T-cell (primary cell): ENCODE measurements around the gene ADAMTS17. TPM values are rescaled to one million over a fixed set of nuclear protein-coding genes. Genes with fewer than 3 reads are reported as not detected.

Experiments used
- ATAC-seq, 4 experiments: fragments of 200-7000 bp in 3 of 4; fragments of 150-1000 bp in 1 of 4; cut with Tn5 transposase; replicated peaks in 1 of 4; 1 replicate in 3 of 4; 2 replicates in 1 of 4; pipeline ENCODE4 v1.10.0; 2021; ENCODE audit warnings: moderate library complexity in 3 of 4, mild to moderate bottlenecking in 2 of 4, moderate number of reproducible peaks in 1 of 4
- CTCF ChIA-PET, 2 donors: fragments of 300-600 bp; sonication (Branson Sonifier 250); formaldehyde crosslinking; loops; one replicate each; lab custom pipeline; 2022; ENCODE audit warnings: antibody characterized with exemption in 2 of 2; lab: Charles Lee
- POLR2A ChIA-PET, 2 donors: fragments of 300-600 bp; sonication (Branson Sonifier 250); formaldehyde crosslinking; loops; one replicate each; lab custom pipeline; 2022; ENCODE audit warnings: antibody characterized with exemption in 2 of 2; lab: Charles Lee
- DNase-seq, 35 experiments: peaks; one replicate each; pipeline versions ENCODE4 v3.0.0 to v3.0.0-alpha.2; 2013 to 2023
- H3K27ac ChIP-seq: one replicate; pipeline ENCODE4 v1.5.1; 2013; ENCODE audit warnings: low read length
- H3K27me3 ChIP-seq, 2 experiments: replicated peaks in 1 of 2; 1 replicate in 1 of 2; 2 replicates in 1 of 2; pipeline versions ENCODE4 v1.6.1 to v1.7.0; 2013; ENCODE audit warnings: low read length in 1 of 2, mixed read lengths in 1 of 2; ENCODE audit not compliant: control insufficient read depth in 2 of 2, insufficient read depth in 2 of 2; ENCODE audit errors: extremely low read depth in 1 of 2
- H3K36me3 ChIP-seq, 2 donors: 1 replicate in 1 of 2; 2 replicates in 1 of 2; pipeline versions ENCODE4 v1.6.1 to v1.7.0; 2013; ENCODE audit warnings: low read length in 1 of 2; ENCODE audit not compliant: control insufficient read depth in 2 of 2, insufficient read depth in 1 of 2; ENCODE audit errors: extremely low read depth in 1 of 2
- H3K4me1 ChIP-seq, 2 experiments: 1 replicate in 1 of 2; 2 replicates in 1 of 2; pipeline versions ENCODE4 v1.6.1 to v1.7.0; 2013; ENCODE audit warnings: low read length in 2 of 2, mixed read lengths in 1 of 2; ENCODE audit not compliant: insufficient read depth in 2 of 2, control insufficient read depth in 1 of 2; ENCODE audit errors: extremely low read depth in 1 of 2
- H3K4me3 ChIP-seq, 2 donors: 1 replicate in 1 of 2; 2 replicates in 1 of 2; pipeline versions ENCODE4 v1.5.1 to v1.7.0; 2013; ENCODE audit warnings: mild to moderate bottlenecking in 2 of 2, low read length in 1 of 2, moderate library complexity in 1 of 2; ENCODE audit not compliant: control insufficient read depth in 1 of 2; ENCODE audit errors: extremely low read depth in 1 of 2
- H3K9me3 ChIP-seq: 2 replicates; pipeline ENCODE4 v1.7.0; 2013
- H3K27ac Mint-ChIP-seq, 2 donors: one replicate each; pipeline ENCODE4 v1.8.0; 2020 to 2021; ENCODE audit warnings: mild to moderate bottlenecking in 2 of 2, mixed read lengths in 2 of 2
- H3K27me3 Mint-ChIP-seq, 2 donors: one replicate each; pipeline ENCODE4 v1.8.0; 2021 to 2022; ENCODE audit warnings: mixed read lengths in 2 of 2
- H3K36me3 Mint-ChIP-seq: one replicate; pipeline ENCODE4 v1.8.0; 2021; ENCODE audit warnings: mixed read lengths
- H3K4me1 Mint-ChIP-seq, 3 donors: one replicate each; pipeline ENCODE4 v1.8.0; 2020 to 2022; ENCODE audit warnings: mixed read lengths in 3 of 3, mild to moderate bottlenecking in 1 of 3
- H3K4me3 Mint-ChIP-seq, 3 donors: one replicate each; pipeline ENCODE4 v1.8.0; 2020 to 2022; ENCODE audit warnings: mild to moderate bottlenecking in 3 of 3, mixed read lengths in 3 of 3, moderate library complexity in 3 of 3
- H3K9me3 Mint-ChIP-seq, 3 donors: one replicate each; pipeline ENCODE4 v1.8.0; 2020 to 2022; ENCODE audit warnings: mixed read lengths in 3 of 3
- WGBS: methylation state at CpG from one replicate; pipeline ENCODE4 v1.1.5; 2013; ENCODE audit warnings: missing lambda C conversion rate; ENCODE audit not compliant: insufficient coverage; 5-methylcytosine and 5-hydroxymethylcytosine counted together
- total RNA-seq, 35 experiments: library from RNA in 6 of 35; stranded (reverse) in 6 of 35; fragments of 120-200 nt in 1 of 35; gene quantifications; one replicate each; pipeline versions ENCODE4 v1.2.1 to v1.2.4 and lab custom pipeline; 2013 to 2026

The ADAMTS17 gene
- total RNA-seq, 5 donors from 2014 or later (not counting 1 experiment from before 2014, with no cell fraction given): 8.9 to 17.8 (median 11.6) TPM

DNA sequence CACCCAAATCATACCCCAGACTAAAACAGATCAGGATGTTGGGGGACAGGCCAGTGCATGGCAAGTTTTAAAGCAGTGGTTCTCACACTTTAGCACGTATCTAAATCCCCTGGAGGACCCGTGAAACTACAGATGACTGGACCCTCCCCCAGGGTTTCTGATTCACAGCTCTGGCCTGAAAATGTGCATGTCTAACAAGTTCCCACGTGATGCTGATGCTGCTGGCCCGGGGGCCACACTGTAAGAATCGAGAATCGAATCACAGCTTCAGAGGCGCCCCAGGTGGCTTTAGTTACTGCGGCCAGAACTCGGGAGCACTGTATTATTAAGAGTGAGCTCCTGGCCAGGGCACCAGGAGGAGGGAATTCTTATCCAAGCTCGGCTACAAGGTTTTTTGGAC lies 11.6 kb downstream of the ADAMTS17 start:
- Mint-ChIP-seq H3K4me3 (peak overlapping the region; percentile 59 to 80 (median 66)), H3K27me3 (peaks cover 0 to 3% of the 10 kb centered on the region in 2 donors), H3K27ac (peak overlapping the region; percentile 76 to 85), H3K9me3 (no peaks in the 10 kb centered on the region), H3K4me1 (peaks cover 76 to 80% (median 79%) of the 10 kb centered on the region in 3 donors), H3K36me3 (peaks cover 8% of the 10 kb centered on the region)
- Histone ChIP-seq H3K4me3 (peak overlapping the region; percentile 38 to 64), H3K9me3 (no peaks in the 10 kb centered on the region), H3K27ac (peak overlapping the region; percentile 58), H3K4me1 (peaks cover 30 to 66% of the 10 kb centered on the region in 2 experiments), H3K36me3 (no peaks in the 10 kb centered on the region), H3K27me3 (no peaks in the 10 kb centered on the region)
- POLR2A ChIA-PET: interaction anchor here (0.6 to 1.0 kb wide), 2 partner anchors 9 to 72 kb away, joined by 3 to 5 read pairs; no protein-coding TSS in a partner anchor
- peak in 2 of 35 experiments; percentile 24 to 34 for DNase-seq
- CTCF ChIA-PET: interaction anchor here in 1 of 2 donors (0.7 to 1.7 kb wide), 6 partner anchors 9 to 20 kb away, joined by 3 to 16 read pairs (median 6); partner anchors contain the start of gene ADAMTS17
- 4% methylated on average over 9 of the region's 10 CpGs for WGBS
- ATAC-seq: peak; percentile 25 to 49 (median 26)

DNA sequence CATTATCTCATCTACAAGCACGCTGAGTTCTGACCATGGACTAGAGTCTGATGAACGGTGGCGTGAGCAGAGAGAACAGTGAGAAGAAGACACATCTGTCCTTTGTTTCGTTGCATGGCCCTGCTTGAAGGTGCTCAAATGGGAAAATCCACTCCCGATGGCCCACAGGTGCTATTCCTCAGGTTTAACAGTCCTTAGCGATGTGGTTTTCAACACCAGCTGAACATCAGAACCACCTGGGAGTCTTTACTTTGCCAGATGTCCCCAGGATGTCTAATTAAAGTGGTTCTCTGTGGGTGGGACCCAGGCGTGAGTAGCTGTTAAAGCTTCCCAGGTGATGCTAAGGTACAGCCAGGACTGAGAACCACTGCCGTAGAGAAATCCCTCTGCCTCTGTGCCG lies 13.0 kb downstream of the ADAMTS17 start:
- peaks cover 11% of the 10 kb centered on the region for H3K36me3 Mint-ChIP-seq
- CTCF ChIA-PET: no interaction called here
- Histone ChIP-seq H3K9me3 (no peaks in the 10 kb centered on the region), H3K4me3 (no peak overlapping the region), H3K36me3 (no peaks in the 10 kb centered on the region), H3K27me3 (no peaks in the 10 kb centered on the region), H3K4me1 (peaks cover 25 to 52% of the 10 kb centered on the region in 2 experiments), H3K27ac (no peak overlapping the region)
- no peak overlapping the region for H3K27ac Mint-ChIP-seq
- DNase-seq (no peak), ATAC-seq (no peak)
- H3K27me3 Mint-ChIP-seq: no peaks in the 10 kb centered on the region
- WGBS: 93% methylated on average over 9 of the region's 9 CpGs
- POLR2A ChIA-PET: no interaction called here
- H3K4me1 Mint-ChIP-seq: peaks cover 61 to 66% (median 65%) of the 10 kb centered on the region in 3 donors
- no peak overlapping the region for H3K4me3 Mint-ChIP-seq
- no peaks in the 10 kb centered on the region for H3K9me3 Mint-ChIP-seq

DNA sequence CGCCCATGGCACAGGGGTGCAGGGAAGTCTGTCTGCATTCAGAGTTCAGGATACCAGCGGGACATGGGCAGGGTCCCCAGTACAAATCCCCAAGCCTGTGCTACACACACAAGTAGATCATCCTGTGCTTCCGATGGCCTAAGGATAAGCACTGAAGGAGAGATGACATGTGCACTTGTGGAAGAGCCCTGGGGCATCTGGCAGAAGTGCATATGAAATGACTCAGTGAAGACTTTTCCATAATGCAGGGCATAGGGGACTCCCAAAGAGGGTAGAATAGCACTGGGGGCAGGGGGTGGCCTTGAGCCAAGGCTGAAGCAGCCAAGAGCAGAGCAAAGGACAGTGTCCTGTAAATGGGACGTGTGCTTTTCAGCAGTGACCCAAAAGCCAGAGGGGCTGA lies 22.9 kb downstream of the ADAMTS17 start:
- Histone ChIP-seq H3K4me1 (no peaks in the 10 kb centered on the region), H3K4me3 (no peak overlapping the region), H3K36me3 (peaks cover 0 to 2% of the 10 kb centered on the region in 2 donors), H3K9me3 (no peaks in the 10 kb centered on the region), H3K27me3 (no peaks in the 10 kb centered on the region), H3K27ac (no peak overlapping the region)
- Mint-ChIP-seq H3K4me3 (no peak overlapping the region), H3K27ac (no peak overlapping the region), H3K4me1 (peaks cover 0 to 5% (median 4%) of the 10 kb centered on the region in 3 donors), H3K27me3 (no peaks in the 10 kb centered on the region), H3K36me3 (peaks cover 49% of the 10 kb centered on the region), H3K9me3 (peaks cover 0 to 4% (median 0%) of the 10 kb centered on the region in 3 donors)
- ChIA-PET POLR2A (interaction anchor here in 1 of 2 donors (0.6 kb wide), 1 partner anchor 505 kb away, joined by 5 read pairs; no protein-coding TSS in a partner anchor), CTCF (no interaction called here)
- DNase-seq (no peak), ATAC-seq (no peak)
- 54% methylated on average over 2 of the region's 4 CpGs for WGBS

DNA sequence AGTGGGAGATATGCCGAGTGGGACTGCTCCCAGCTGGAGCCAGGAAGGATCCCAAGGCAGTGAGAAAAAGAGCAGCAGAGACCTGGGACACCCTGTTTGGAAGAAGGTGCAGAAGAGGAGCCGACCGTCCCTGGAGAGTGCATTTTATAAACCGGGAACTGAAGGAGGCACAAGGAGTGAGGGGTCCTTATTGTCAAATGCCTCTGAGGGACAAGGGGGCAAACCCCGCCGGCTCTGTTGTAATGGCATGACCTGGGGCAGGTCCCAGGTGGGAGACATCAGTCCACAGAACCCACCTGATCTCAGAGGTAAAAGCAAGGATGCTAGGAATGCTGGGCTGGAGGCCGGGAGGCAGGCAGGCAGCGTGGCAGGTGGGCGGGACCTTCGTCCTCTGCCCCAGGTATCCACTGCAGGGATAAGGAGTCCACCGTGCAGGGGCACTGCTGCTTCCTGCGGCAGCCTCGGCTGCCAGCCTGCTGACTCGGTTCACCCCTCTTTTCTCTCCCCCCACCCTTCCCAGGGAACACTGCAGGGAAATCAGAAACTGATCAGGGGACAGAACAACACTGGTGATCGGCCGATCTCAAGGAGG lies 26.9 kb downstream of the ADAMTS17 start:
- Histone ChIP-seq H3K36me3 (peaks cover 0 to 2% of the 10 kb centered on the region in 2 donors), H3K4me3 (no peak overlapping the region), H3K4me1 (no peaks in the 10 kb centered on the region), H3K27me3 (peaks cover 0 to 2% of the 10 kb centered on the region in 2 experiments), H3K9me3 (no peaks in the 10 kb centered on the region), H3K27ac (no peak overlapping the region)
- ChIA-PET CTCF (interaction anchor here in 1 of 2 donors (0.6 kb wide), 1 partner anchor 36 kb away, joined by 3 read pairs; no protein-coding TSS in a partner anchor), POLR2A (no interaction called here)
- Mint-ChIP-seq H3K27ac (no peak overlapping the region), H3K4me3 (no peak overlapping the region), H3K4me1 (peaks cover 0 to 4% (median 3%) of the 10 kb centered on the region in 3 donors), H3K36me3 (peaks cover 54% of the 10 kb centered on the region), H3K27me3 (no peaks in the 10 kb centered on the region), H3K9me3 (no peaks in the 10 kb centered on the region)
- ATAC-seq (no peak), DNase-seq (no peak)
- 98% methylated on average over 10 of the region's 16 CpGs for WGBS

DNA sequence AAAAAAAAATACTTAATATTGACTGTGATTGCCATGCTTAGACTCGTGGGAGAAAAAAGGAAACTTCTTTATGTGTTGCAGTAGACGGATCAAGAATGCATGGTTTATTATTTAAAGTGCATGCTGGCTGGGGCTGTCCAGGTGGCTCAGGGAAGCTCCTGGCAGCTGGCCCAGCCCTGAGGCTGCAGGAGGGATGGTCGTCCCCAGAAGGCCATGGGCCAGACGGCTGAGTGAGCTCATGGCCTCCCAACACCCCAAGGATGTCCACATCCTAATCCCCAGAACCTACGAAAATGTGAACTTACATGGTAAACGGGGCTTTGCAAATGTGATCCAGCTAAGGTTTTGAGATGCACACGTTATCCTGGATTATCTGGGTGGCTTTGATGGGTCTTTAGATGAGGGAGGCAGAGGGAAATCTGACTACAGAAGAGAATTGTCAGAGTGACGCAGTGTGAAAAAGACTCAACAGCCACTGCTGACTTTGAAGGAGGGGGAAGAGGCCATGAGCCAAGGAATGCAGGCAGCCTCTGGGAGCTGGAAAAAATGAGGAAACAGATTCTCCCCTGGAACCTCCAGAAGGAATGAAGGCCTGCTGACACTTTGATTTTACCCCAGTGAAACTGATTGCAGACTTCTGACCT lies 29.8 kb downstream of the ADAMTS17 start:
- no peak for ATAC-seq
- Mint-ChIP-seq H3K4me1 (peaks cover 3 to 21% (median 13%) of the 10 kb centered on the region in 3 donors), H3K27ac (no peak overlapping the region), H3K9me3 (no peaks in the 10 kb centered on the region), H3K4me3 (no peak overlapping the region), H3K27me3 (no peaks in the 10 kb centered on the region), H3K36me3 (peaks cover 36% of the 10 kb centered on the region)
- 71% methylated on average over 5 of the region's 8 CpGs for WGBS
- CTCF ChIA-PET: no interaction called here
- no peak for DNase-seq
- H3K36me3 ChIP-seq: no peaks in the 10 kb centered on the region
- H3K27me3 ChIP-seq: peaks cover 0 to 7% of the 10 kb centered on the region in 2 experiments
- no peak overlapping the region for H3K27ac ChIP-seq
- POLR2A ChIA-PET: interaction anchor here in 1 of 2 donors (0.7 kb wide), 1 partner anchor 38 kb away, joined by 4 read pairs; no protein-coding TSS in a partner anchor
- peaks cover 0 to 5% of the 10 kb centered on the region in 2 experiments for H3K4me1 ChIP-seq
- no peaks in the 10 kb centered on the region for H3K9me3 ChIP-seq
- H3K4me3 ChIP-seq: no peak overlapping the region

DNA sequence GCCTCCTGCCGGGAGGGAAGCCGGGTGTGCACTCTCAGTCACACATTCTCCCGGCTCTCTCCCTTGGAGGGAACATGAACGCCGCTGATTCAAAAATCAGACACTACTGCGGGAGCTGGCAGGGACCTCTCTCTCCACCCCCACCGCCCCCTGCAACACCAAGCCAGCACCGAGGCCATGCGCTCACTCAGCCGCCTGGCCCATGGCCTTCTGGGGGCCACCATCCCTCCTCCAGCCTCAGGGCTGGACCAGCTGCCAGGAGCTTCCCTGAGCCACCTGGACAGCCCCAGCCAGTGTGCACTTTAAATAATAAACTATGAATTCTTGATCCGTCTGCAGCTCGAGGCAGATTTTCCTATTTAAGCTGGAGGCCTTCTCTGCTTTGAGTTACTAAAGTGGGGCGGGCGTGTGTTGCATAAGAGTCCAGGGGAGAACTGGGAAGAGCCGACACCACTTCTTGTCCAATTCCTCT lies 30.6 kb downstream of the ADAMTS17 start:
- H3K27ac ChIP-seq: no peak overlapping the region
- WGBS: 87% methylated on average over 10 of the region's 15 CpGs
- peaks cover 0 to 5% of the 10 kb centered on the region in 2 experiments for H3K4me1 ChIP-seq
- Mint-ChIP-seq H3K27me3 (no peaks in the 10 kb centered on the region), H3K9me3 (no peaks in the 10 kb centered on the region), H3K36me3 (peaks cover 36% of the 10 kb centered on the region), H3K4me1 (peaks cover 3 to 27% (median 13%) of the 10 kb centered on the region in 3 donors), H3K27ac (no peak overlapping the region), H3K4me3 (no peak overlapping the region)
- H3K4me3 ChIP-seq: no peak overlapping the region
- CTCF ChIA-PET: no interaction called here
- peaks cover 0 to 7% of the 10 kb centered on the region in 2 experiments for H3K27me3 ChIP-seq
- DNase-seq (no peak), ATAC-seq (no peak)
- POLR2A ChIA-PET: interaction anchor here in 1 of 2 donors (0.7 kb wide), 1 partner anchor 39 kb away, joined by 4 read pairs; no protein-coding TSS in a partner anchor
- H3K36me3 ChIP-seq: no peaks in the 10 kb centered on the region
- no peaks in the 10 kb centered on the region for H3K9me3 ChIP-seq
